Neural cell (in vitro differentiated cells): Measurements from ENCODE around the gene TFEB. TPM values are rescaled to one million over a fixed set of nuclear protein-coding genes. Genes with fewer than 3 reads are reported as not detected.

Source experiments
- H2AFZ ChIP-seq: fragments of 200-600, 300-800 bp; sonication (generic), shearing (Covaris generic); 2 replicates; pipeline ENCODE4 v1.6.0; 2014; ENCODE audit warnings: low read depth, mild to moderate bottlenecking, antibody characterized with exemption, low read length, moderate library complexity
- H3F3A ChIP-seq: fragments of 200-600 bp; shearing (Covaris generic); 2 replicates; pipeline ENCODE4 v1.6.1; 2016; ENCODE audit warnings: mild to moderate bottlenecking, moderate library complexity, mixed read lengths, antibody characterized with exemption, low read length; ENCODE audit not compliant: insufficient read depth, poor library complexity, severe bottlenecking
- H3K27ac ChIP-seq: fragments of 200-600, 300-800 bp; sonication (generic), shearing (Covaris generic); 2 replicates; pipeline ENCODE4 v1.5.1; 2014; ENCODE audit warnings: mild to moderate bottlenecking, low read length, moderate library complexity
- H3K27me3 ChIP-seq: fragments of 300-800, 200-600 bp; sonication (generic), shearing (Covaris generic); 2 replicates; pipeline ENCODE4 v1.6.0; 2014; ENCODE audit warnings: mild to moderate bottlenecking, low read depth, low read length, moderate library complexity; ENCODE audit not compliant: insufficient read depth
- H3K36me3 ChIP-seq: fragments of 300-800, 200-600 bp; sonication (generic), shearing (Covaris generic); 2 replicates; pipeline ENCODE4 v1.5.1; 2014; ENCODE audit warnings: mild to moderate bottlenecking, antibody characterized with exemption, low read length, moderate library complexity; ENCODE audit not compliant: insufficient read depth
- H3K4me2 ChIP-seq: fragments of 300-800, 200-600 bp; sonication (generic), shearing (Covaris generic); 2 replicates; pipeline ENCODE4 v1.6.0; 2014; ENCODE audit warnings: mild to moderate bottlenecking, low read length
- H3K4me3 ChIP-seq: fragments of 300-800, 200-600 bp; sonication (generic), shearing (Covaris generic); 2 replicates; pipeline ENCODE4 v1.5.1; 2014; ENCODE audit warnings: mild to moderate bottlenecking, low read length, moderate library complexity
- H3K79me2 ChIP-seq: fragments of 200-600 bp; shearing (Covaris generic); replicated peaks from 2 replicates; pipeline ENCODE4 v1.6.0; 2014; ENCODE audit warnings: mild to moderate bottlenecking, low read length, moderate library complexity; ENCODE audit not compliant: insufficient read depth
- H3K9ac ChIP-seq: fragments of 300-800, 200-600 bp; sonication (generic), shearing (Covaris generic); 2 replicates; pipeline ENCODE4 v1.6.1; 2016; ENCODE audit warnings: mild to moderate bottlenecking, low read length, mixed read lengths
- H3K9me2 ChIP-seq: fragments of 200-600 bp; shearing (Covaris generic); 2 replicates; pipeline ENCODE4 v1.6.1; 2016; ENCODE audit warnings: mild to moderate bottlenecking, low read length, mixed read lengths; ENCODE audit not compliant: insufficient read depth
- H3K9me3 ChIP-seq: fragments of 200-600, 300-800 bp; sonication (generic), shearing (Covaris generic); 2 replicates; pipeline ENCODE4 v1.6.1; 2016; ENCODE audit warnings: mild to moderate bottlenecking, mixed run types, low read length, moderate library complexity, mixed read lengths
- H4K20me1 ChIP-seq: fragments of 200-600 bp; shearing (Covaris generic); 2 replicates; pipeline ENCODE4 v1.6.1; 2016; ENCODE audit warnings: mild to moderate bottlenecking, mixed run types; ENCODE audit not compliant: insufficient read depth
- EP300 ChIP-seq: fragments of 450-650 bp; conservative IDR thresholded peaks from 2 replicates; pipeline ENCODE4 v1.6.1; 2014; ENCODE audit warnings: antibody characterized with exemption, mild to moderate bottlenecking, moderate library complexity; ENCODE audit not compliant: poor library complexity, severe bottlenecking
- EZH2 ChIP-seq: fragments of 200-600, 300-800 bp; shearing (Covaris generic), sonication (generic); IDR thresholded peaks from 2 replicates; pipeline ENCODE4 v1.6.1; 2014; ENCODE audit warnings: antibody characterized with exemption, low read length, borderline replicate concordance, mild to moderate bottlenecking; ENCODE audit not compliant: insufficient read depth, poor library complexity, severe bottlenecking
- MXI1 ChIP-seq: fragments of 450-650 bp; conservative IDR thresholded peaks from 2 replicates; pipeline ENCODE4 v1.6.1; 2014; ENCODE audit warnings: antibody characterized with exemption, mild to moderate bottlenecking; ENCODE audit not compliant: poor library complexity, severe bottlenecking
- POLR2AphosphoS5 ChIP-seq: IDR thresholded peaks from 2 replicates; pipeline ENCODE4 v1.6.1; 2012
- RAD21 ChIP-seq: fragments of 450-650 bp; conservative IDR thresholded peaks from 2 replicates; pipeline ENCODE4 v1.6.1; 2014; ENCODE audit warnings: antibody characterized with exemption, mild to moderate bottlenecking, moderate library complexity
- SMC3 ChIP-seq: fragments of 450-650 bp; conservative IDR thresholded peaks from 2 replicates; pipeline ENCODE4 v1.6.1; 2014; ENCODE audit warnings: antibody characterized with exemption, mild to moderate bottlenecking, moderate library complexity; ENCODE audit not compliant: poor library complexity
- TAF1 ChIP-seq: IDR thresholded peaks from 2 replicates; pipeline ENCODE4 v1.6.1; 2012; ENCODE audit warnings: low read depth
- polyA plus RNA-seq: library from polyadenylated mRNA; depleted of rRNA; stranded (reverse); fragments of >200 nt; gene quantifications from 2 replicates; pipeline ENCODE4 v1.2.3, GENCODE V29; 2014
- TF ChIP-seq, protein P1 (sequence below): IDR thresholded peaks from 2 replicates; pipeline ENCODE4 v1.6.1; 2012; ENCODE audit warnings: borderline replicate concordance
- TF ChIP-seq, protein P2 (sequence below): fragments of 450-650 bp; IDR thresholded peaks from 2 replicates; pipeline ENCODE4 v1.5.1; 2014; ENCODE audit warnings: antibody characterized with exemption, mild to moderate bottlenecking, moderate library complexity; ENCODE audit not compliant: poor library complexity, severe bottlenecking

The TFEB gene
- polyA plus RNA-seq, 1 donor from 2014 or later, result 0.24 TPM

DNA sequence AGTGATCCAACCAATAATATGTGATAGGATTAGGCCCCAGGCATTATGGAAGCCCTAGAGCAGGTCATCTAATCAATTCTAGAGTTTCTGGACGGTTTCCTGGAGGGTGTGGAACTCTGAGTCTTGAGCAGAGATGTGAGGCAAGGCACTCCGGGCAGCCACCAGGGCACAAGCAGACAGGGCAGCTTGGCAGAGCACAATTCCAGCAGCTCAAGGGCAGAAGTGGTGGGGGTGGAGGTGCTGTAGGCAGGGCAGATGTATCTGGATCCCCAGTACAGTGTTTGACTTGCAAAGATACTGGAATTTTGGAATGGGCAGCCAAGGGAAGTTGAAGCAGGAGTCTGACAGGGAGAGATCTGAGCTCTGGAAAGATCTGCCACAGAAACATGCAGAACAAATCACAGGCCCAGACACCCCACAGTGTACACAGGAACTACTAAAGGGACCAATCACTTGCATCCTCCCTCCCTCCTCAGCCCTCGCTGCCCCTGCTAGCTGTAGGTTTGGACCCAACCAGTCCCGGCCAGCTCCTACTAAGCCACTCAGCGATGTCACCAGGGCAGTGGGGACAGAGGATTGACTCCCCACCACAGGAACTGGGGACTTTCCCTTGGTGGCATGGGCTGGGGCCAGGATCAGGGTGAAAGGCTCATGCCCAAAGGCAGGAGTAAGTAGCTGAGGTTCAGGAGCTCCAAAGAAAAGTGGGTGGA, 47.0 kb downstream of the TFEB start:
- Histone ChIP-seq H3K4me3 (no peak overlapping the region), H3K4me2 (no peak overlapping the region), H3K9ac (no peak overlapping the region), H3K79me2 (no peaks in the 10 kb centered on the region), H3K27me3 (no peaks in the 10 kb centered on the region), H3K9me3 (no peaks in the 10 kb centered on the region), H2AFZ (no peak overlapping the region), H3K36me3 (no peaks in the 10 kb centered on the region), H3K27ac (no peak overlapping the region), H4K20me1 (no peaks in the 10 kb centered on the region), H3F3A (no peaks in the 10 kb centered on the region), H3K9me2 (no peaks in the 10 kb centered on the region)
- TF ChIP-seq EP300, result no peak
- TF ChIP-seq RAD21, result no peak
- no peak for TF ChIP-seq TAF1
- no peak for TF ChIP-seq MXI1
- TF ChIP-seq, protein P1, sequence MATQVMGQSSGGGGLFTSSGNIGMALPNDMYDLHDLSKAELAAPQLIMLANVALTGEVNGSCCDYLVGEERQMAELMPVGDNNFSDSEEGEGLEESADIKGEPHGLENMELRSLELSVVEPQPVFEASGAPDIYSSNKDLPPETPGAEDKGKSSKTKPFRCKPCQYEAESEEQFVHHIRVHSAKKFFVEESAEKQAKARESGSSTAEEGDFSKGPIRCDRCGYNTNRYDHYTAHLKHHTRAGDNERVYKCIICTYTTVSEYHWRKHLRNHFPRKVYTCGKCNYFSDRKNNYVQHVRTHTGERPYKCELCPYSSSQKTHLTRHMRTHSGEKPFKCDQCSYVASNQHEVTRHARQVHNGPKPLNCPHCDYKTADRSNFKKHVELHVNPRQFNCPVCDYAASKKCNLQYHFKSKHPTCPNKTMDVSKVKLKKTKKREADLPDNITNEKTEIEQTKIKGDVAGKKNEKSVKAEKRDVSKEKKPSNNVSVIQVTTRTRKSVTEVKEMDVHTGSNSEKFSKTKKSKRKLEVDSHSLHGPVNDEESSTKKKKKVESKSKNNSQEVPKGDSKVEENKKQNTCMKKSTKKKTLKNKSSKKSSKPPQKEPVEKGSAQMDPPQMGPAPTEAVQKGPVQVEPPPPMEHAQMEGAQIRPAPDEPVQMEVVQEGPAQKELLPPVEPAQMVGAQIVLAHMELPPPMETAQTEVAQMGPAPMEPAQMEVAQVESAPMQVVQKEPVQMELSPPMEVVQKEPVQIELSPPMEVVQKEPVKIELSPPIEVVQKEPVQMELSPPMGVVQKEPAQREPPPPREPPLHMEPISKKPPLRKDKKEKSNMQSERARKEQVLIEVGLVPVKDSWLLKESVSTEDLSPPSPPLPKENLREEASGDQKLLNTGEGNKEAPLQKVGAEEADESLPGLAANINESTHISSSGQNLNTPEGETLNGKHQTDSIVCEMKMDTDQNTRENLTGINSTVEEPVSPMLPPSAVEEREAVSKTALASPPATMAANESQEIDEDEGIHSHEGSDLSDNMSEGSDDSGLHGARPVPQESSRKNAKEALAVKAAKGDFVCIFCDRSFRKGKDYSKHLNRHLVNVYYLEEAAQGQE, result no peak
- TF ChIP-seq, protein P2, sequence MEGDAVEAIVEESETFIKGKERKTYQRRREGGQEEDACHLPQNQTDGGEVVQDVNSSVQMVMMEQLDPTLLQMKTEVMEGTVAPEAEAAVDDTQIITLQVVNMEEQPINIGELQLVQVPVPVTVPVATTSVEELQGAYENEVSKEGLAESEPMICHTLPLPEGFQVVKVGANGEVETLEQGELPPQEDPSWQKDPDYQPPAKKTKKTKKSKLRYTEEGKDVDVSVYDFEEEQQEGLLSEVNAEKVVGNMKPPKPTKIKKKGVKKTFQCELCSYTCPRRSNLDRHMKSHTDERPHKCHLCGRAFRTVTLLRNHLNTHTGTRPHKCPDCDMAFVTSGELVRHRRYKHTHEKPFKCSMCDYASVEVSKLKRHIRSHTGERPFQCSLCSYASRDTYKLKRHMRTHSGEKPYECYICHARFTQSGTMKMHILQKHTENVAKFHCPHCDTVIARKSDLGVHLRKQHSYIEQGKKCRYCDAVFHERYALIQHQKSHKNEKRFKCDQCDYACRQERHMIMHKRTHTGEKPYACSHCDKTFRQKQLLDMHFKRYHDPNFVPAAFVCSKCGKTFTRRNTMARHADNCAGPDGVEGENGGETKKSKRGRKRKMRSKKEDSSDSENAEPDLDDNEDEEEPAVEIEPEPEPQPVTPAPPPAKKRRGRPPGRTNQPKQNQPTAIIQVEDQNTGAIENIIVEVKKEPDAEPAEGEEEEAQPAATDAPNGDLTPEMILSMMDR, result no peak
- TF ChIP-seq SMC3, result no peak
- no peak for TF ChIP-seq POLR2AphosphoS5
- TF ChIP-seq EZH2, result no peak

DNA sequence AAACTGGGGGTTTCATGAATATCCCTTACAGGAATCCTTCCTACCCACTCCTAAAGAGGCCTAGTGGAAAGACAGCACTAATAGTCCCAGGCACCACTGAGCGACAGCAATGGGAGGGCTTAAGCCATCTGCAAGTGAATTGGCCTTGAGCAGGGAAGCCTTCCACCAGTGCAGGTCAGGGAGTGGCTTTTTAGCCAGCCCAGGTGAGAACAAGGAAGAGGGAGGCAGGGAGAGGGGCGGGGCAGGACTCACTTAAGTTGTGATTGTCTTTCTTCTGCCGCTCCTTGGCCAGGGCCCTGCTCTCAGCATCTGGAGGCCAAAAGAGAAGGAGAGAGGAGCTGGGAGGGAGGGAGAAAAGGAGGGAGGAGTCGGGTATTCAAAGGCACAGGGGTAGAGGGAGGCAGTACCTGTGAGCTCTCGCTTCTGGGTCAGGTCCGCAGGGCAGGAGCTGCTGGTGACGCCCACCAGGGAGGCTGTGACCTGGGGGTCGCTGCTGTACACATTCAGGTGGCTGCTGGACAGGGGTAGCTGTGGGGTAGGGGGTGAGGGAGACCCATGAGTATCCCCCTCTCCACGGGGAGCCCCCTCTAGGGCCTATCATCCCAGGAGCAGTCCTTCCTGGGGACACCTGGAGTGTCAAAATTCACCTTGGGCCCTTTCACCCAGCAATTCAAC, 47.8 kb downstream of the TFEB start:
- no peak overlapping the region for H3K4me2 ChIP-seq
- H3K9ac ChIP-seq, result no peak overlapping the region
- H3K27me3 ChIP-seq, result no peaks in the 10 kb centered on the region
- no peaks in the 10 kb centered on the region for H3K36me3 ChIP-seq
- H3K79me2 ChIP-seq, result no peaks in the 10 kb centered on the region
- no peak overlapping the region for H3K27ac ChIP-seq
- no peaks in the 10 kb centered on the region for H3K9me3 ChIP-seq
- H2AFZ ChIP-seq, result no peak overlapping the region
- TF ChIP-seq EP300, result no peak
- no peak for TF ChIP-seq RAD21
- TF ChIP-seq TAF1, result no peak
- no peaks in the 10 kb centered on the region for H3K9me2 ChIP-seq
- H3K4me3 ChIP-seq, result no peak overlapping the region
- H4K20me1 ChIP-seq, result no peaks in the 10 kb centered on the region
- no peaks in the 10 kb centered on the region for H3F3A ChIP-seq
